Mesothelial cell of epicardium (in vitro differentiated cells): ENCODE data around the gene COL9A2. TPM values are rescaled to one million over a fixed set of nuclear protein-coding genes. Genes with fewer than 3 reads are reported as not detected.

Experiments used
- DNase-seq, 2 experiments: peaks; one replicate each; pipeline ENCODE4 v3.0.0; 2021; ENCODE audit warnings: low spot score in 2 of 2; ENCODE audit not compliant: unreplicated experiment in 2 of 2
- H3K27ac Mint-ChIP-seq: 2 replicates; pipeline ENCODE4 v1.8.0; 2021; ENCODE audit warnings: mixed read lengths
- H3K27me3 Mint-ChIP-seq: 2 replicates; pipeline ENCODE4 v1.8.0; 2021; ENCODE audit warnings: low read depth, mixed read lengths
- H3K36me3 Mint-ChIP-seq: 2 replicates; pipeline ENCODE4 v1.8.0; 2021; ENCODE audit warnings: mixed read lengths
- H3K4me1 Mint-ChIP-seq: 2 replicates; pipeline ENCODE4 v1.8.0; 2021; ENCODE audit warnings: mixed read lengths
- H3K4me3 Mint-ChIP-seq: 2 replicates; pipeline ENCODE4 v1.8.0; 2021; ENCODE audit warnings: mild to moderate bottlenecking, moderate library complexity, mixed read lengths
- H3K9me3 Mint-ChIP-seq: 2 replicates; pipeline ENCODE4 v1.8.0; 2021; ENCODE audit warnings: mixed read lengths
- total RNA-seq: library from RNA; stranded (reverse); gene quantifications from 3 replicates; pipeline ENCODE4 v1.2.1, GENCODE V29; 2021
- TF ChIP-seq, protein P1 (sequence below): fragments of 200-600 bp; sonication (generic); IDR thresholded peaks from one replicate; pipeline ENCODE4 v1.5.0; 2021; ENCODE audit warnings: antibody characterized with exemption; ENCODE audit not compliant: unreplicated experiment

COL9A2 gene
- total RNA-seq, 1 donor from 2014 or later = 50.3 TPM

DNA sequence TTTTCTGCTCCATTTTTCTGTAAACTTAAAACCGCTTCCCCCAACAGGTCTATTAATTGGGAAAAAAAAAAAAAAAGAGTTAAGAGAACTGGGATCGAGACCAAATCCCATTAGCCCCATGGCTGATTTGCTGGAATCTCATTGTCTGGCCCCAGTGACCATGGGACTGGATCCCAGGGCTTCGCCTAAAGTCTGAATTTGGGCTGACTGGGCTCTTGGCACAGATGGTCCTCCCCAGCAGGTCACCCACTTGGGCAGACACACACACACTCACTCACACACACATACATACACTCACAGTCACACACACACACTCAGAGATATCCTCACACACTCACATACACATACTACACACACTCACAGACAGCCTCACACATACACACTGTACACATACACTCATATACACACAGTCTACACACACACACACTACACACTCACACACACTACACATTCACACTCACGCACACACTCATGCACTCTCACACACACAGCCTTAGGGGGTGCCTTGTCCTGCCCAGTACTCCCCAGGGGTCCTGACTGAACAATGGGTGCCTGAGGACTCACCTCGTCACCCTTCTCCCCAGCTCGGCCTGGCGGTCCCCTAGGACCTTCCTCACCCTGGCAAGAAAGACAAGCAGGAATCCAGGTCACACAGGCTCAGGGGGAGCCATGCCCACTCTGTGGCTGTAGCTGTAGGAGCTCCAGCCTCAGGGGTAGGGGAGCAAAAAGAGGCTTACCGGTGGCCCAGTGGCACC is 7.5 kb downstream of the COL9A2 start:
- TF ChIP-seq, protein P1, sequence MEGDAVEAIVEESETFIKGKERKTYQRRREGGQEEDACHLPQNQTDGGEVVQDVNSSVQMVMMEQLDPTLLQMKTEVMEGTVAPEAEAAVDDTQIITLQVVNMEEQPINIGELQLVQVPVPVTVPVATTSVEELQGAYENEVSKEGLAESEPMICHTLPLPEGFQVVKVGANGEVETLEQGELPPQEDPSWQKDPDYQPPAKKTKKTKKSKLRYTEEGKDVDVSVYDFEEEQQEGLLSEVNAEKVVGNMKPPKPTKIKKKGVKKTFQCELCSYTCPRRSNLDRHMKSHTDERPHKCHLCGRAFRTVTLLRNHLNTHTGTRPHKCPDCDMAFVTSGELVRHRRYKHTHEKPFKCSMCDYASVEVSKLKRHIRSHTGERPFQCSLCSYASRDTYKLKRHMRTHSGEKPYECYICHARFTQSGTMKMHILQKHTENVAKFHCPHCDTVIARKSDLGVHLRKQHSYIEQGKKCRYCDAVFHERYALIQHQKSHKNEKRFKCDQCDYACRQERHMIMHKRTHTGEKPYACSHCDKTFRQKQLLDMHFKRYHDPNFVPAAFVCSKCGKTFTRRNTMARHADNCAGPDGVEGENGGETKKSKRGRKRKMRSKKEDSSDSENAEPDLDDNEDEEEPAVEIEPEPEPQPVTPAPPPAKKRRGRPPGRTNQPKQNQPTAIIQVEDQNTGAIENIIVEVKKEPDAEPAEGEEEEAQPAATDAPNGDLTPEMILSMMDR = no peak
- Mint-ChIP-seq H3K9me3 (no peaks in the 10 kb centered on the region), H3K36me3 (no peaks in the 10 kb centered on the region), H3K27ac (no peak overlapping the region), H3K4me1 (peaks cover 3% of the 10 kb centered on the region), H3K27me3 (no peaks in the 10 kb centered on the region), H3K4me3 (no peak overlapping the region)
- no peak for DNase-seq

- DNase-seq = no peak
- Mint-ChIP-seq H3K4me3 (no peak overlapping the region), H3K4me1 (no peaks in the 10 kb centered on the region), H3K27ac (no peak overlapping the region), H3K36me3 (no peaks in the 10 kb centered on the region), H3K27me3 (no peaks in the 10 kb centered on the region), H3K9me3 (no peaks in the 10 kb centered on the region)
- TF ChIP-seq, protein P1 = no peak
These were observed 8.9 kb downstream of the COL9A2 start for GRCh38 chr1:40308036-40308727.

- Mint-ChIP-seq H3K4me1 (no peaks in the 10 kb centered on the region), H3K36me3 (no peaks in the 10 kb centered on the region), H3K4me3 (no peak overlapping the region), H3K27me3 (no peaks in the 10 kb centered on the region), H3K9me3 (no peaks in the 10 kb centered on the region), H3K27ac (no peak overlapping the region)
- DNase-seq = no peak
- TF ChIP-seq, protein P1 = no peak
These were observed 9.9 kb downstream of the COL9A2 start for GRCh38 chr1:40307186-40307585.

DNA sequence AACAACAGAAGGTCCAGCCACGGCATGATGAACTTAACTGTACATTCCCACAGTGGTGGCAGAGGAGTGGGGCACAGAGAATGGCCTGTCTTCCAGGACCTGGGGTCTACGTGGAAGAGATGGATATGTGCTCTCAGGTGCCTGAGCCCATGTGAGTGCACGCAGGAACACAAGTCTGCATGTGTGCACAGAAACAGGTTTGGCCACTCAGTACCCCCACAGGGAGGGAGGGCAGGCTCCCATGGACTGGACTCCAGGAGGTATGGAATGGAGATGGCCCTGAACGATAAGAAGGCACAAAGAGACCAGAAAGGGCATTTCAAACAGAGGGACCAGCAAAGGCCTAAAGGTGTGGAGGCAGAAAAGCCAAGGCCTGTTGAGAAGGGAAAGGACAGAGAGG is 10.8 kb downstream of the COL9A2 start:
- Mint-ChIP-seq H3K27ac (peak overlapping the region; percentile 34), H3K4me1 (no peaks in the 10 kb centered on the region), H3K36me3 (no peaks in the 10 kb centered on the region), H3K27me3 (no peaks in the 10 kb centered on the region), H3K9me3 (no peaks in the 10 kb centered on the region), H3K4me3 (no peak overlapping the region)
- no peak for DNase-seq
- TF ChIP-seq, protein P1 = no peak

GRCh38 chr1:40305871-40306270 is 11.2 kb downstream of the COL9A2 start:
- DNase-seq = no peak
- H3K4me1 Mint-ChIP-seq = no peaks in the 10 kb centered on the region
- TF ChIP-seq, protein P1 = no peak
- H3K4me3 Mint-ChIP-seq = no peak overlapping the region
- no peaks in the 10 kb centered on the region for H3K36me3 Mint-ChIP-seq
- peak overlapping the region; percentile 34 for H3K27ac Mint-ChIP-seq
- no peaks in the 10 kb centered on the region for H3K9me3 Mint-ChIP-seq
- no peaks in the 10 kb centered on the region for H3K27me3 Mint-ChIP-seq
